GM12878 (cell line): ENCODE measurements around the gene C17orf114.

Experiments used
- ESRRA ChIP-seq: IDR thresholded peaks from 2 replicates; pipeline ENCODE4 v1.6.1; 2012; ENCODE audit warnings: mild to moderate bottlenecking, low read length, improper control_type of control experiment
- HCFC1 ChIP-seq: fragments of 150-350 bp; IDR thresholded peaks from 2 replicates; pipeline ENCODE4 v1.6.1; 2014; ENCODE audit warnings: low read length
- KLF5 ChIP-seq: fragments of 450-650 bp; IDR thresholded peaks from 2 replicates; pipeline ENCODE4 v1.6.1; 2014; ENCODE audit warnings: mild to moderate bottlenecking; ENCODE audit not compliant: partially characterized antibody
- PAX8 ChIP-seq: fragments of 450-650 bp; IDR thresholded peaks from 2 replicates; pipeline ENCODE4 v1.6.1; 2017; ENCODE audit warnings: mild to moderate bottlenecking, moderate library complexity
- POLR2AphosphoS2 ChIP-seq: IDR thresholded peaks from 2 replicates; pipeline ENCODE4 v1.6.1; 2011; ENCODE audit warnings: low read depth, mild to moderate bottlenecking, low read length, improper control_type of control experiment, moderate library complexity
- POLR2AphosphoS5 ChIP-seq: IDR thresholded peaks from 2 replicates; pipeline ENCODE4 v1.6.1; 2011; ENCODE audit warnings: mild to moderate bottlenecking, low read length, inconsistent platforms
- TARDBP ChIP-seq: IDR thresholded peaks from 2 replicates; pipeline ENCODE4 v1.6.1; 2016; ENCODE audit warnings: borderline replicate concordance
- ZZZ3 ChIP-seq: IDR thresholded peaks from 2 replicates; pipeline ENCODE4 v1.6.1; 2011; ENCODE audit warnings: low read depth; ENCODE audit not compliant: control insufficient read depth, insufficient read length
- TF ChIP-seq, protein P1 (sequence below), 3 experiments: IDR thresholded peaks in 2 of 3; conservative IDR thresholded peaks in 1 of 3; 2 replicates each; pipeline ENCODE4 v1.5.1; 2011; ENCODE audit warnings: low read depth in 3 of 3, low read length in 3 of 3, mild to moderate bottlenecking in 3 of 3, control low read depth in 2 of 3, moderate library complexity in 2 of 3, inconsistent platforms in 1 of 3, mixed read lengths in 1 of 3; ENCODE audit not compliant: control insufficient read depth in 2 of 3, insufficient read depth in 1 of 3; ENCODE audit errors: extremely low read depth in 1 of 3
- TF ChIP-seq, protein P2 (sequence below): IDR thresholded peaks from 2 replicates; pipeline ENCODE4 v1.6.1; 2012; ENCODE audit warnings: mild to moderate bottlenecking, low read depth, low read length

DNA sequence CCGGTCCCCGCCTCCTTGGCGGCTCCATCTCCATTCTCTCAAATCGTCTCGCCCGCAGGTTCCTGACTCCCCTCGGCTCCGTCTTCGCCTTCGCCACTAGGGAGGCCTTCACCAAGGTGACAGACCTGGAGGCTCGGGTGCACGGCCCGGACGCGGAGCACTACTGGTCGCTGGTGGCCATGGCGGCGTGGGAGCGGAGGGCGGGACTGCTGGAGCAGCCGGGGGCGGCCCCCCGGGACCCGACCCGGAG lies 12.5 kb downstream of the C17orf114 start:
- TF ChIP-seq HCFC1, result no peak
- no peak for TF ChIP-seq PAX8
- TF ChIP-seq KLF5, result no peak
- no peak for TF ChIP-seq POLR2AphosphoS5
- TF ChIP-seq TARDBP, result no peak
- TF ChIP-seq ZZZ3, result no peak
- TF ChIP-seq POLR2AphosphoS2, result no peak
- TF ChIP-seq, protein P1, sequence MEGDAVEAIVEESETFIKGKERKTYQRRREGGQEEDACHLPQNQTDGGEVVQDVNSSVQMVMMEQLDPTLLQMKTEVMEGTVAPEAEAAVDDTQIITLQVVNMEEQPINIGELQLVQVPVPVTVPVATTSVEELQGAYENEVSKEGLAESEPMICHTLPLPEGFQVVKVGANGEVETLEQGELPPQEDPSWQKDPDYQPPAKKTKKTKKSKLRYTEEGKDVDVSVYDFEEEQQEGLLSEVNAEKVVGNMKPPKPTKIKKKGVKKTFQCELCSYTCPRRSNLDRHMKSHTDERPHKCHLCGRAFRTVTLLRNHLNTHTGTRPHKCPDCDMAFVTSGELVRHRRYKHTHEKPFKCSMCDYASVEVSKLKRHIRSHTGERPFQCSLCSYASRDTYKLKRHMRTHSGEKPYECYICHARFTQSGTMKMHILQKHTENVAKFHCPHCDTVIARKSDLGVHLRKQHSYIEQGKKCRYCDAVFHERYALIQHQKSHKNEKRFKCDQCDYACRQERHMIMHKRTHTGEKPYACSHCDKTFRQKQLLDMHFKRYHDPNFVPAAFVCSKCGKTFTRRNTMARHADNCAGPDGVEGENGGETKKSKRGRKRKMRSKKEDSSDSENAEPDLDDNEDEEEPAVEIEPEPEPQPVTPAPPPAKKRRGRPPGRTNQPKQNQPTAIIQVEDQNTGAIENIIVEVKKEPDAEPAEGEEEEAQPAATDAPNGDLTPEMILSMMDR (IDR thresholded peaks at IDR 0.05 in 2 of 3, conservative IDR thresholded peaks at IDR 0.05 in 1 of 3; ENCODE audit: control insufficient read depth in 2 of 3, extremely low read depth in 1 of 3, insufficient read depth in 1 of 3, low read depth in 3 of 3, low read length in 3 of 3), result no peak
- TF ChIP-seq ESRRA, result no peak
- TF ChIP-seq, protein P2, sequence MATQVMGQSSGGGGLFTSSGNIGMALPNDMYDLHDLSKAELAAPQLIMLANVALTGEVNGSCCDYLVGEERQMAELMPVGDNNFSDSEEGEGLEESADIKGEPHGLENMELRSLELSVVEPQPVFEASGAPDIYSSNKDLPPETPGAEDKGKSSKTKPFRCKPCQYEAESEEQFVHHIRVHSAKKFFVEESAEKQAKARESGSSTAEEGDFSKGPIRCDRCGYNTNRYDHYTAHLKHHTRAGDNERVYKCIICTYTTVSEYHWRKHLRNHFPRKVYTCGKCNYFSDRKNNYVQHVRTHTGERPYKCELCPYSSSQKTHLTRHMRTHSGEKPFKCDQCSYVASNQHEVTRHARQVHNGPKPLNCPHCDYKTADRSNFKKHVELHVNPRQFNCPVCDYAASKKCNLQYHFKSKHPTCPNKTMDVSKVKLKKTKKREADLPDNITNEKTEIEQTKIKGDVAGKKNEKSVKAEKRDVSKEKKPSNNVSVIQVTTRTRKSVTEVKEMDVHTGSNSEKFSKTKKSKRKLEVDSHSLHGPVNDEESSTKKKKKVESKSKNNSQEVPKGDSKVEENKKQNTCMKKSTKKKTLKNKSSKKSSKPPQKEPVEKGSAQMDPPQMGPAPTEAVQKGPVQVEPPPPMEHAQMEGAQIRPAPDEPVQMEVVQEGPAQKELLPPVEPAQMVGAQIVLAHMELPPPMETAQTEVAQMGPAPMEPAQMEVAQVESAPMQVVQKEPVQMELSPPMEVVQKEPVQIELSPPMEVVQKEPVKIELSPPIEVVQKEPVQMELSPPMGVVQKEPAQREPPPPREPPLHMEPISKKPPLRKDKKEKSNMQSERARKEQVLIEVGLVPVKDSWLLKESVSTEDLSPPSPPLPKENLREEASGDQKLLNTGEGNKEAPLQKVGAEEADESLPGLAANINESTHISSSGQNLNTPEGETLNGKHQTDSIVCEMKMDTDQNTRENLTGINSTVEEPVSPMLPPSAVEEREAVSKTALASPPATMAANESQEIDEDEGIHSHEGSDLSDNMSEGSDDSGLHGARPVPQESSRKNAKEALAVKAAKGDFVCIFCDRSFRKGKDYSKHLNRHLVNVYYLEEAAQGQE, result no peak
